ENCODE measurements around the gene SDR42E1.

DNA sequence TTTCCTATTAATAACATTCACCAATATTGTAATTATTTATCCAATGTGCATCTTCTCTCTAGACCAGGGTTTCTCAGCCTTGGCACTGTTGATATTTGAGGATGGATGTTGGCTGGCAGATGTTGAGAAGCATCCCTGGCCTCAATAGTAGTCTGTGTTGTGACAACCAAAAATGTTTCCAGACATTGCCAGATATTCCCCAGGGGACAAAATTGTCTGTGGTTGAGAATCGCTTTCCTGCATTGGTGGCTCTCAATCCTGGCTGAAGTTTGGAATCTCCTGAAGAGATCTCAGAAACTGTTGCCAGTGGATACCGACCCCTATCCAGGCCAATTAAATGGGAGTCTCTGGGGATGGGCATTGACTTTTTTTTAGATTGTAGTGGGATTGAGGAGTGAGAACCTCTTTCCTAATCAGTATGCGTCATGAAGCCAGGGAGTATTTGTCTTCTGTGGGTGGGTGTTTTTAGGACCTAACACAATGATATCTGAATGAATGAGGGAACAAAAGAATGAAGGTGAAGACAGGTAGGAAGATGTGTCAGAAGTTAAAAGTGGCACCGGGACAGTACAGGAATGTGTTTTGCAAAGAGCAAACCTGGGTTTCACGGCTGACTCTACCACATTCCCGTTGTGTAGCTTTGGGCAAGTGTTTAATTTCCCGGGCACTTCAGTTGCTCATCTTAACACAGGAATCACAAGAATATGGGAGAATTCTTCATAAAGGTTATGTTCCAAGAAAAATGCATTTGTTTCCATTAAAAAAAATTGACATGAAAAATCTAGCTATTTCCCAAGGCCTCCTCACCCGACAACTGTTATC, 48.1 kb upstream of the SDR42E1 start:
- TF ChIP-seq CTCF (IDR thresholded peaks at IDR 0.05), result no peak
- no peak for TF ChIP-seq POLR2A (IDR thresholded peaks at IDR 0.05)
